ENCODE results near the gene PYCR2.
"Not testable (repeated sequence)": the region's sequence is repeated elsewhere in the genome, so short reads cannot be mapped to it uniquely, and the experiment has no call there.

The PYCR2 gene

DNA sequence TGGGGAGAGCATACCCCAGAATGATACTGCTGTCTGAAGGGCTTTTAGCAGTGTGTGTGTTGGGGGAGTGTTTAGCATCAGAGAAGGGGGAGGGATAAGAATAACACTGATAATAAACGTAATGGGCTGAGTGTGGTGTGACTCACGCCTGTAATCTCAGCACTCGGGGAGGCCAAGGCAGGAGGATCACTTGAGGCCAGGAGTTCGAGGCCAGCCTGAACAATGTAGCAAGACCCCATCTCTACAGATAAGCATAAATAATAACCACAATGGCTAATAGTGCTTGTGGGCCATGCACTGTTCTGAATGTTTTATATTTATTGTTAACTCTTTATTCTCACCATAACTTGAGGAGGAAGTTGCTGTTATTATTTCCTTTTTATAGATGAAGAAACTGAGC is 19.5 kb upstream of the PYCR2 start:
- DNase-seq, result no peak
- CTCF ChIA-PET, result interaction anchor here (1.1 to 3.4 kb wide), 6 partner anchors 9 to 18 kb away, joined by 3 to 27 read pairs (median 5); no protein-coding TSS in a partner anchor
- no peaks in the 10 kb centered on the region for H3K27me3 ChIP-seq (replicated peaks in 2 of 5; ENCODE audit: control insufficient read depth in 4 of 5, insufficient read depth in 5 of 5, low read length in 4 of 5)
- POLR2A ChIA-PET, result no interaction called here
- H3K9me3 ChIP-seq (ENCODE audit: control extremely low read depth in 1 of 5, control insufficient read depth in 4 of 5, insufficient read depth in 2 of 5, low read depth in 1 of 5, low read length in 4 of 5), result no peaks in the 10 kb centered on the region
- H3K4me1 ChIP-seq (ENCODE audit: control extremely low read depth in 1 of 4, control insufficient read depth in 4 of 4, insufficient read depth in 4 of 4, low read length in 3 of 4), result peaks cover 2 to 14% (median 10%) of the 10 kb centered on the region in 4 experiments
- H3K27ac ChIP-seq (ENCODE audit: insufficient read depth in 1 of 2, low read depth in 1 of 2, low read length in 2 of 2, poor library complexity in 1 of 2, severe bottlenecking in 2 of 2), result no peak overlapping the region
- WGBS (ENCODE audit: insufficient coverage), result 83% methylated on average over 1 of the region's 4 CpGs
- no peak overlapping the region for H3K4me3 ChIP-seq (ENCODE audit: control insufficient read depth in 1 of 7, extremely low read depth in 1 of 7, insufficient read depth in 4 of 7, low read depth in 2 of 7, low read length in 6 of 7)
- H3K36me3 ChIP-seq (ENCODE audit: control insufficient read depth in 4 of 4, insufficient read depth in 4 of 4, low read length in 3 of 4), result no peaks in the 10 kb centered on the region

- no peaks in the 10 kb centered on the region for H3K27me3 ChIP-seq (replicated peaks in 2 of 5; ENCODE audit: control insufficient read depth in 4 of 5, insufficient read depth in 5 of 5, low read length in 4 of 5)
- CTCF ChIA-PET, result no interaction called here
These were observed 18.5 kb upstream of the PYCR2 start for GRCh38 chr1:225942574-225942973.

DNA sequence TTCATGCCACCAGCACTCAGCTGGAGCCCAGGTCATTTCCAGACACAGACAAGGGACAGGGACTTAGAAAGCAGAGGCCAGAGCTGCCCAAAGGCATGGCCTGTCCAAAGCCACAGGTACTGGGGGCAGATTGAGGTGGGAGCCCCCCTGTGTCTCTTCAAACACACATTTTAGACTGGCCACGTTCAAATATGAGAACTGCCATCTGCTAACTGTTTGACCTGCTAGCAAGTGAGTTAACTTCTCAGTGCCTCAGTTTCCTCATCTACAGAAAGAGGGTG is 17.8 kb upstream of the PYCR2 start:
- no peak overlapping the region for H3K4me3 ChIP-seq (ENCODE audit: control insufficient read depth in 1 of 7, extremely low read depth in 1 of 7, insufficient read depth in 4 of 7, low read depth in 2 of 7, low read length in 6 of 7)
- CTCF ChIA-PET, result no interaction called here
- peaks cover 2 to 14% (median 10%) of the 10 kb centered on the region in 4 experiments for H3K4me1 ChIP-seq (ENCODE audit: control extremely low read depth in 1 of 4, control insufficient read depth in 4 of 4, insufficient read depth in 4 of 4, low read length in 3 of 4)
- no peaks in the 10 kb centered on the region for H3K27me3 ChIP-seq (replicated peaks in 2 of 5; ENCODE audit: control insufficient read depth in 4 of 5, insufficient read depth in 5 of 5, low read length in 4 of 5)
- WGBS (ENCODE audit: insufficient coverage), result no CpG with 5 or more reads among the region's 1 CpG
- no peaks in the 10 kb centered on the region for H3K36me3 ChIP-seq (ENCODE audit: control insufficient read depth in 4 of 4, insufficient read depth in 4 of 4, low read length in 3 of 4)
- no peaks in the 10 kb centered on the region for H3K9me3 ChIP-seq (ENCODE audit: control extremely low read depth in 1 of 5, control insufficient read depth in 4 of 5, insufficient read depth in 2 of 5, low read depth in 1 of 5, low read length in 4 of 5)
- no peak for DNase-seq
- no peak overlapping the region for H3K27ac ChIP-seq (ENCODE audit: insufficient read depth in 1 of 2, low read depth in 1 of 2, low read length in 2 of 2, poor library complexity in 1 of 2, severe bottlenecking in 2 of 2)
- POLR2A ChIA-PET, result interaction anchor here (0.6 kb wide), 1 partner anchor 58 kb away, joined by 4 read pairs; no protein-coding TSS in a partner anchor

More at GRCh38 chr1:225942574-225942973, 18.5 kb upstream of the PYCR2 start:
- peaks cover 2 to 14% (median 10%) of the 10 kb centered on the region in 4 experiments for H3K4me1 ChIP-seq (ENCODE audit: control extremely low read depth in 1 of 4, control insufficient read depth in 4 of 4, insufficient read depth in 4 of 4, low read length in 3 of 4)
- DNase-seq, result no peak
- H3K27ac ChIP-seq (ENCODE audit: insufficient read depth in 1 of 2, low read depth in 1 of 2, low read length in 2 of 2, poor library complexity in 1 of 2, severe bottlenecking in 2 of 2), result no peak overlapping the region
- 62% methylated on average over 7 of the region's 7 CpGs for WGBS (ENCODE audit: insufficient coverage)
- no peak overlapping the region for H3K4me3 ChIP-seq (ENCODE audit: control insufficient read depth in 1 of 7, extremely low read depth in 1 of 7, insufficient read depth in 4 of 7, low read depth in 2 of 7, low read length in 6 of 7)
- H3K9me3 ChIP-seq (ENCODE audit: control extremely low read depth in 1 of 5, control insufficient read depth in 4 of 5, insufficient read depth in 2 of 5, low read depth in 1 of 5, low read length in 4 of 5), result no peaks in the 10 kb centered on the region
- no peaks in the 10 kb centered on the region for H3K36me3 ChIP-seq (ENCODE audit: control insufficient read depth in 4 of 4, insufficient read depth in 4 of 4, low read length in 3 of 4)
- POLR2A ChIA-PET, result no interaction called here

DNA sequence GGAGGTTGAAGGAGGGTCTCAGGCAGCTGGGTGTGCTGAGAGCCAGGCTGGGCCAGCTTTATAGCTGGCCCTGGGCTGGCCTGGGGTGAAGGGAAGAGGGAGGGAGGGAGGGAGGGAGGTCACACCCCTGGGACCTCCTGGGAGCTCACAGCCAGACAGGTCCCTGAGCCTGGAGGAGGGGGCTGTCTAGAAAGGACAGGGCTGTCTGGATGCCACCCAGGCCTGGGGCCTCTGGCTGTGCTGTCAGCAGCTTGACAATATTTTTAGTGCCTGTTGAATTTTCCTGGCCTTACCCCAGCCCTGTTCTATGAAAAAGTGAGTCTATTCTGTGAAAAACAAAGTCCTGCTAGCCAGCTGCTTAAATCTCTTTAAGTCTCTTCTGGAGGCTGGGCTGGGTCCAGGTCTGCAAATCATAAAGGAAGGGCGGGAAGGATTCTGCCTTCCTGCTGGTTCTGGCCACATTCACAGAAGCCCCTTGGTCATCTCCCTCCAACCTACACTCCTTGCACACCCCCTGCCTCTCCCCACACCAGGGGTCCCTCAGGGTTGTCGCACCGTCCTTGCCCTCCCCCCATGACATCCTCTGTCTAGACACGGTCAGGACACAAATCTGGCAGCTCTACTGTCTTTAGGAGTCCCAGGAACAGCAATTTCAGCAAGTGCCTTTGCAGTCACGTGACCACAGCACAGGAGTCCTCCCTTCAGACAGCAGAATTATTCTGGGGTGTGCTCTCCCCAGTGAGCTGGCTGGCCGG is 17.3 kb upstream of the PYCR2 start, which contains the start of gene LEFTY2:
LEFTY2 (minus strand) TSS at position 34 of the 755 bp plus-strand sequence. CDS start 80 bp downstream, outside the sequence.
- Histone ChIP-seq H3K4me1 (ENCODE audit: control extremely low read depth in 1 of 4, control insufficient read depth in 4 of 4, insufficient read depth in 4 of 4, low read length in 3 of 4) (peaks cover 2 to 14% (median 10%) of the 10 kb centered on the region in 4 experiments), H3K36me3 (ENCODE audit: control insufficient read depth in 4 of 4, insufficient read depth in 4 of 4, low read length in 3 of 4) (no peaks in the 10 kb centered on the region), H3K4me3 (ENCODE audit: control insufficient read depth in 1 of 7, extremely low read depth in 1 of 7, insufficient read depth in 4 of 7, low read depth in 2 of 7, low read length in 6 of 7) (no peak within 1 kb of the TSS), H3K27me3 (replicated peaks in 2 of 5; ENCODE audit: control insufficient read depth in 4 of 5, insufficient read depth in 5 of 5, low read length in 4 of 5) (no peaks in the 10 kb centered on the region), H3K27ac (ENCODE audit: insufficient read depth in 1 of 2, low read depth in 1 of 2, low read length in 2 of 2, poor library complexity in 1 of 2, severe bottlenecking in 2 of 2) (no peak within 1 kb of the TSS), H3K9me3 (ENCODE audit: control extremely low read depth in 1 of 5, control insufficient read depth in 4 of 5, insufficient read depth in 2 of 5, low read depth in 1 of 5, low read length in 4 of 5) (no peaks in the 10 kb centered on the region)
- WGBS (ENCODE audit: insufficient coverage), result 93% methylated on average over 6 of the region's 6 CpGs
- ChIA-PET POLR2A (interaction anchor here (0.6 kb wide), 1 partner anchor 58 kb away, joined by 4 read pairs; no protein-coding TSS in a partner anchor), CTCF (interaction anchor here (1.1 to 1.2 kb wide), 2 partner anchors 10 to 59 kb away, joined by 3 to 5 read pairs; partner anchors contain the start of gene TMEM63A)
- DNase-seq, result no peak

DNA sequence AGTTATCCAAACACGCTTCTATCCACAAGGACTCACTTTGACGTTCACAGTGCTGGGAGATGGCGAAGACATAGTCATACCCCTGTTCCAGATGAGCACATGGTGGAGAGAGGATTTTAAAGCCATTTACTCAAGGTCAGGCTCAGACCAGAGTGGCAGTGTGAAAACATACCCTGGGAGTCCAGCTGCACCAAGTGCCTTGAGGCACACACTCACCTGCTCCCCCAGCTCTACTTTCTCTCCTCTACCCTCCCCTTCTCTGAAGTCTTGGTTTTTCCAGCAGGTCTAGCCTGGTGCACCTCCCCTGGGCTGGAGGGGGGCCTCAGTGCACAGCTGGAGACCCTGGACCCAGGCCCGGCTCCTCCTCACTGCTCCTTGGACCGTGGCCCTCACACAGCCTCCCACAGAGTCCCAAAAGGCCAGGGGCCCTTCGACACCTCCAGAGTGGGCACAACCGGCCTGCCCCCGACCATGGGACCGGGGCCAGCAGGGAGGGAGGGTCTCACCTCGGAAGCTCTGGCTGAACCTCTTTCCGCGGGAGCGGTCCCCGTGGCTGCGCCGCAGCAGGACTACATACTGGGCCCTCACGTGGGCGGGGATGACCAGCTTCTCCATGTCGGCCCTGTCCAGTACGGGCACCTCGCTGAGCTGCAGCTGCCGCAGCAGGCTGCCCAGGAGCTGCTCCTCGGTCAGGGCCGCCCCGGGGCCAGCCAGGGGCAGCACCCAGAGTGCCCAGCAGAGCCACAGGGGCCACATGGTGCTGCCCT is 16.5 kb upstream of the PYCR2 start:
- H3K9me3 ChIP-seq (ENCODE audit: control extremely low read depth in 1 of 5, control insufficient read depth in 4 of 5, insufficient read depth in 2 of 5, low read depth in 1 of 5, low read length in 4 of 5), result no peaks in the 10 kb centered on the region
- POLR2A ChIA-PET, result no interaction called here
- CTCF ChIA-PET, result interaction anchor here (1.1 to 1.2 kb wide), 2 partner anchors 10 to 58 kb away, joined by 3 to 5 read pairs; partner anchors contain the start of gene TMEM63A

DNA sequence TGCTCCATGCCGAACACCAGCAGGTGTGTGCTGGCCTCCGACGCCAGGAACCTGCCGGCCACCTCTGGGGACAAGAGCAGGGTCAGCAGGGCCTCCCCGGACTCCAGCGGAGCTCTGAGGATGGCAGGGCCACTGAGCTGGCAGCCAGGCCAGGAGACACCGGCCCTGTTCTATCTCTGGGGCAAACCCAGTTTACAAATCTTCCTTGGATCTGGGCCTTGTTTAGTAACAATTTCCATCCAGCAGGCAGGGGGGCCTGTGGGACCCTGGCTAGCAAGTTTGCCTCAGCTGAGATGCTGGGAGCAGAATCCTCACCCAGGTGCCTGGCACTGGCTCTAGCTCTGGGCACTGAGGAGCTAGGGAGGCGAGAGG is 15.9 kb upstream of the PYCR2 start:
- H3K9me3 ChIP-seq (ENCODE audit: control extremely low read depth in 1 of 5, control insufficient read depth in 4 of 5, insufficient read depth in 2 of 5, low read depth in 1 of 5, low read length in 4 of 5); POLR2A ChIA-PET; H3K36me3 ChIP-seq (ENCODE audit: control insufficient read depth in 4 of 4, insufficient read depth in 4 of 4, low read length in 3 of 4); H3K27me3 ChIP-seq (replicated peaks in 2 of 5; ENCODE audit: control insufficient read depth in 4 of 5, insufficient read depth in 5 of 5, low read length in 4 of 5); H3K4me3 ChIP-seq (ENCODE audit: control insufficient read depth in 1 of 7, extremely low read depth in 1 of 7, insufficient read depth in 4 of 7, low read depth in 2 of 7, low read length in 6 of 7); CTCF ChIA-PET; DNase-seq; H3K27ac ChIP-seq (ENCODE audit: insufficient read depth in 1 of 2, low read depth in 1 of 2, low read length in 2 of 2, poor library complexity in 1 of 2, severe bottlenecking in 2 of 2): not testable (repeated sequence)
- WGBS (ENCODE audit: insufficient coverage), result 93% methylated on average over 3 of the region's 8 CpGs
- H3K4me1 ChIP-seq (ENCODE audit: control extremely low read depth in 1 of 4, control insufficient read depth in 4 of 4, insufficient read depth in 4 of 4, low read length in 3 of 4), result peaks cover 0 to 12% (median 9%) of the 10 kb centered on the region in 4 experiments

More for the DNA sequence above, 16.5 kb upstream of the PYCR2 start:
- H3K27me3 ChIP-seq (replicated peaks in 2 of 5; ENCODE audit: control insufficient read depth in 4 of 5, insufficient read depth in 5 of 5, low read length in 4 of 5), result no peaks in the 10 kb centered on the region
- no peaks in the 10 kb centered on the region for H3K36me3 ChIP-seq (ENCODE audit: control insufficient read depth in 4 of 4, insufficient read depth in 4 of 4, low read length in 3 of 4)
- H3K27ac ChIP-seq (ENCODE audit: insufficient read depth in 1 of 2, low read depth in 1 of 2, low read length in 2 of 2, poor library complexity in 1 of 2, severe bottlenecking in 2 of 2), result no peak overlapping the region
- H3K4me3 ChIP-seq (ENCODE audit: control insufficient read depth in 1 of 7, extremely low read depth in 1 of 7, insufficient read depth in 4 of 7, low read depth in 2 of 7, low read length in 6 of 7), result no peak overlapping the region
- DNase-seq, result no peak
- WGBS (ENCODE audit: insufficient coverage), result 98% methylated on average over 19 of the region's 25 CpGs
- peaks cover 2 to 14% (median 10%) of the 10 kb centered on the region in 4 experiments for H3K4me1 ChIP-seq (ENCODE audit: control extremely low read depth in 1 of 4, control insufficient read depth in 4 of 4, insufficient read depth in 4 of 4, low read length in 3 of 4)
